KBM-7 (cell line): ENCODE results near the gene ITGB8.
"Not testable (repeated sequence)": the region's sequence is repeated elsewhere in the genome, so short reads cannot be mapped to it uniquely, and the experiment has no call there.

Experiments
- DNase-seq: peaks from one replicate; pipeline ENCODE4 v3.0.0-alpha.2; 2015
- in situ Hi-C: fragments of 300-500 bp; cut with MboI; formaldehyde crosslinking; loops from 2 replicates; pipeline ENCODE4 v1.14.3; 2020; ENCODE audit warnings: low sequenced_read_pairs, low pct_unique_long_range_greater_than_20kb, mixed read lengths

ITGB8 gene

GRCh38 chr7:20330239-20330927 is at the start of gene ITGB8:
TSS of gene ITGB8 (plus strand) at chr7:20330900. CDS start at chr7:20331807, 907 bp downstream.
- peak; percentile 64 for DNase-seq
- in situ Hi-C loops = no loop called here

DNA sequence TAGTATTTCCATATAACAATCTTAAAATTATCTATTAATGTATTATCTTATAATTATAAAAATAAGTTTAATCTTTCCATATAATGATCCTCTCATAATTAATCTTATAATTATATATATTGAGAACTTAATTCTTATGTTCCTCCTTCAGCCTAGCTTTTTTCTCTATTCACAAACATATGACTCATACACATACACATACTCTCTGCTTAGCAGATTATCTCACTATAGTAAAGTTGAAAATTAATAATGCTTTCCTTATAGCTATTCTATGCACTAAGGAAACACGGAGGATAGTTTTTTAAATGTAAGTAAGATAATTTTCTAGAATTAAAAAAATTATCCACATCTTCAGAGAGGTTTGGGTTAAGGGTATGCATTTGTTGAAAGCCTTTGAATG is 47.7 kb upstream of the ITGB8 start:
- in situ Hi-C loops = no loop called here
- DNase-seq = no peak

DNA sequence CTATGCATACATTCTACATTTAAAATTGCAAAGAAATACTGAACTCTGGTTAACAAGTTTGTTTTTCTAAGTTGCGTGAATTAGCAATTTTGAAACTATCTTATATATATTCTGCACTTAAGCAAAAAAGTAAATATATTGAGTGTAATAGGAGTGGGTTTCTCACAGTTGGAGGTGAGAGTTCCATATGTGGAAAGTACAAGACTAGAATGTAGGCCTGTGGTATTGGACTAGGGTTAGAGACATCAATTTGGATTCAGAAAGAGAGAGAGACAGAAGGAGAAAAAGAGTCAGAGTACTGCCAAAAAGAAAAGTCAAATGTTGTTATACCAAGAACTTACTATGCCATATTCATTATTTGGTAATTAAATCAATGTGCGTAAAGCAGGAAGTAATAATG is 47.3 kb upstream of the ITGB8 start:
- in situ Hi-C loops = no loop called here
- no peak for DNase-seq

DNA sequence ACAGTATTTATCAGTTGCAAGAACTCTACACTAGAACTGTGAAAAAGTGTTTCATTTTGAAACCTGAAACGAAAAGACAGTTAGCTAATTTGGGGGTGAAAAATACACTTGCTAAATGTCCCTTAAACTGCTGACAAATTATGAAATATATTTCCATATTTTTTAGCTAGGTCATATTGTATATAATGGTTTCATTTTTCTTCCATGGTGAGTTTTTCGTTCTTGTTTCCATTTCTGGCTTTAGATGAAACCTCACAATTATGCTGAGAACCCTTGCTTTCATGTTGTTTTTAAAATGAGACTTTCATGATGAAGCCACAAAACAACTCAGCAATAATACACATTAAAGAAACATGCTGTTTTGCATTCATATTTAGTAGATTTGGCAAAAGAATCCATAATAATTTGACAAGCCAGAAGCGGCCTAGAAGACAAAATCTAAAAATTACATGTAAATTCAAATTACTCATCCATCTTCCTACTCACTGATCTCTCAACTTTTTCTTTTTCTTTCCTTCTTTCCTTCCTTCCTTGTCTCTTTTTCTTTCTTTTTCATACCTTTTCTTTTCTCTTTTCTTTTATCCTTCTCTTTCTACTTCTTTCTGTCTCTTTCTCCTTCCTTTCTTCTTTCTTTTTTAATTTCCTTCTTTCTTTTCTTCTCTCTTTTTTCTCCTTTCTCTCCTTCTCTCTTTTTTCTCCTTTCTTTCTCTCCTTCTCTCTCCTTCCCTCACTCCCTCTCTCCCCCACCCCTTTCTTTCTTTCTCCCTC is 46.5 kb upstream of the ITGB8 start:
- in situ Hi-C loops = no loop called here
- no peak for DNase-seq

GRCh38 chr7:20284771-20285143 is 45.9 kb upstream of the ITGB8 start:
- in situ Hi-C loops = no loop called here
- no peak for DNase-seq

GRCh38 chr7:20287317-20287716 is 43.4 kb upstream of the ITGB8 start:
- DNase-seq = no peak
- in situ Hi-C loops = no loop called here

- no peak for DNase-seq
- in situ Hi-C loops = no loop called here
Measured at GRCh38 chr7:20288036-20288435, 42.7 kb upstream of the ITGB8 start.

GRCh38 chr7:20290505-20291111 is 40.1 kb upstream of the ITGB8 start:
- DNase-seq = no peak
- in situ Hi-C loops = no loop called here

GRCh38 chr7:20293336-20293735 is 37.4 kb upstream of the ITGB8 start:
- DNase-seq = no peak
- in situ Hi-C loops = no loop called here

DNA sequence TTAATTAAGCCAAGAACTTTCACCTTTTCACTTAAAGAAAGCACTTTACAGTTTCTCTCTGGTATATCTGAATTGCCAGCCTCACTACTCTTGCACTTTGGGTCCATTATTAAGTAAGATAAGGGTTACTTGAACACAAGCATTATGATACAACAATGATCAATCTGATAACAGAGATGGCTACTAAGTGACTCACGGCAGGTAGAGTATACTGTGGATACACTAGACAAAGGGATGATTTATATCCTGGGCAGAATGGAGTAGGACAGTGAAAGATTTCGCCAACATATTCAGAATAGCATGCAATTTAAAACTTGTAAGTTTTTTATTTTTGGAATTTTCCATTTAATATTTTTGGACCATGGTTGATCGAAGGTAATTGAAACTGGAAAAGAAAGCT is 34.3 kb upstream of the ITGB8 start:
- in situ Hi-C loops = no loop called here
- no peak for DNase-seq

GRCh38 chr7:20296901-20297300 is 33.8 kb upstream of the ITGB8 start:
- in situ Hi-C loops = no loop called here
- DNase-seq = no peak

DNA sequence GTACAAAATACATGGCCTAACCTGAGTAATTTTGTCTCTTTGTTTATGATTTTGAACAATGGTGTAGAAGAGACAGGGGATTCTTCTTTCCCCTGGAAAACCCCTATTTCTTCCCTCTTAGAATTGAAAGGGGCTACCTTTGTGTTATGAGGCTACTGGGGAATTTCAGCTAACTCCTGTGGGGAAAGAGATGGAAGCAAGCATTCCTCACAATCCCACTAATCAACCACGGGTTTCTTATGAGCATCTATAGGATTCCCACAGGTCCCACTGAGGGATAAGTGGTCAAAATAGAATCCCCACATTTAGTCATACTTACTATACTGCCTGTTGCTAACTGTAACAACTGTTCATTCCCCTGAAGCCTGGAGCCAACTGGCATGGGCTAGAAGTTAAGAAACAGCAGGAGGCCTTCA is 32.2 kb upstream of the ITGB8 start:
- DNase-seq = no peak
- in situ Hi-C loops = no loop called here

- no peak for DNase-seq
- in situ Hi-C loops = no loop called here
Measured at GRCh38 chr7:20299145-20299544, 31.6 kb upstream of the ITGB8 start.

DNA sequence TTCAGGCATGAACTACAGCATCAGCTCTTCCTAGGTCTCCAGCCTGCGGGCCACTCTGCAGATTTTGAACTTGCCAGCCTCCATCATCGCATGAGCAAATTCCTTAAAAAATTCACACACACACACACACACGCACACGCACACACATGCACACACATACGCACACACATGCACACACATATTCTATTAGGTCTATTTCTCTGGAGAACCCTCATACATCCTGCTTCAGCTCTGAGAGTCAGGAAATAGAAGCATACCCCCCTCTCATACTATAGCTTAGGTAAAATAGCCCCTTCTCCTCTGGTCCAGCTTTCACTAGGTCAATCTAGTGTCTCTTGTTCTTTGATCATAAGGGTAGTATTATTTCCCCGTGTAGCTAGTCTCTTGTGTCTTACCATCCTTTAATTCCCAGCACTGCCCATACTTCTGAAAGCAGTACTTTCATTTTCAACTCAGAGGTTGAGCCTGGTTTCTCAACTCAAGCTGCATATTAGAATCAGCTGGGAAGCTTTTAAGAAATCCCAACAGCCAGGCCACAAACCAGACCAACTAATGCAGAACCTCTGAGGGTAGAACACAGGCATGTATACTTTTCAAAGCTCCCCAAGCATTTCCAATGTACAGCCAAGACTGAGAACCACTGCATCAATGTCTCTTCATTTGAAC is 30.9 kb upstream of the ITGB8 start:
- no peak for DNase-seq
- in situ Hi-C loops = no loop called here

GRCh38 chr7:20301311-20301939 is 29.3 kb upstream of the ITGB8 start:
- peak; percentile 46 for DNase-seq
- in situ Hi-C loops = no loop called here

DNA sequence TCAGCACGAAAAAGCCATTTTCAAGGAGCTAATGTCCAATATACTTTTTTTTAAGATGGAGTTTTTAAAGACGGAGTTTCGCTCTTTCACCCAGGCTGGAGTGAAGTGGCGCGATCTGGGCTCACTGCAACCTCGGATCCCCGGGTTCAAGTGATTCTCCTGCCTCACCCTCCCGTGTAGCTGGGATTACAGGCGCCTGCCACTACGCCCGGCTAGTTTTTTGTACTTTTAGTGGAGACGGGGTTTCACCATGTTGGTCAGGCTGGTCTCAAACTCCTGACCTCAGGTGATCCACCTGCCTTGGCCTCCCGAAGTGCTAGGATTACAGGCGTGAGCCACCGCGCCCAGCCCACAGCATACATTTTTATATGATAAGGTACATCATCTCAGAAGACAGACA is 28.4 kb upstream of the ITGB8 start:
- in situ Hi-C loops, DNase-seq: not testable (repeated sequence)

- in situ Hi-C loops = no loop called here
- no peak for DNase-seq
Measured at GRCh38 chr7:20302891-20303290, 27.8 kb upstream of the ITGB8 start.

- DNase-seq = no peak
- in situ Hi-C loops = no loop called here
Measured at GRCh38 chr7:20304366-20304765, 26.3 kb upstream of the ITGB8 start.

DNA sequence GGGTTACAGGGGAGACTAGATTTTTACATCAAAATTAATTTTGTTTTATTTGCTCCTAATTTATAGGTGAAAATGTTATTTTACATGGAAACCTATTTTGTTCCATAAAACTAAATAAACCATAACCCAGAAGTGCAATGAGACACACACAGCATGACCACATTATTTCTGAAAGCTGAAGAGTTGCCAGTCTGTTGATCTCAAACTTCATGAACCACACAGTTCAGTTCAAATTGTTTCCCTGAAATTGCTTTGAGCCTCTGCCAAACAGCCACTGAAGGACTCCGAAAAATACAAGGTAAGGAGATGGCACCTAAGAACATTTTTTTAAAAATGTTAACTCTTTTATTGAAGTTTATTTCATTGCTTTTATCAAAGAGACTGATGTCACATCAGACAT is 25.0 kb upstream of the ITGB8 start:
- DNase-seq = no peak
- in situ Hi-C loops = no loop called here
